Activated naive CD4-positive, alpha-beta T cell treated with anti-CD3 and anti-CD28 coated beads, Interleukin-2, amount 50 U/mL, for 72 hours (primary cell): ENCODE data around the gene OR52I2. TPM values are rescaled to one million over a fixed set of nuclear protein-coding genes. Genes with fewer than 3 reads are reported as not detected.

Experiments used
- ATAC-seq, 2 donors: fragments of 150-1000 bp; cut with Tn5 transposase; 2 replicates each; pipeline ENCODE4 v1.10.0; 2021; ENCODE audit warnings: mild to moderate bottlenecking in 2 of 2, moderate library complexity in 2 of 2
- DNase-seq, 2 donors: peaks; one replicate each; pipeline ENCODE4 v3.0.0; 2021 to 2022; ENCODE audit warnings: low spot score in 2 of 2
- H3K27ac Mint-ChIP-seq, 2 donors: one replicate each; pipeline ENCODE4 v1.8.0; 2022; ENCODE audit warnings: mild to moderate bottlenecking in 2 of 2, mixed read lengths in 2 of 2
- H3K36me3 Mint-ChIP-seq, 2 donors: one replicate each; pipeline ENCODE4 v1.8.0; 2022; ENCODE audit warnings: mixed read lengths in 2 of 2
- H3K9me3 Mint-ChIP-seq, 2 donors: one replicate each; pipeline ENCODE4 v1.8.0; 2022; ENCODE audit warnings: mixed read lengths in 2 of 2
- total RNA-seq, 2 donors: library from RNA; stranded (reverse); gene quantifications; one replicate each; pipeline ENCODE4 v1.2.3, GENCODE V29; 2022

Gene OR52I2
- total RNA-seq, 2 donors from 2014 or later: not detected

DNA sequence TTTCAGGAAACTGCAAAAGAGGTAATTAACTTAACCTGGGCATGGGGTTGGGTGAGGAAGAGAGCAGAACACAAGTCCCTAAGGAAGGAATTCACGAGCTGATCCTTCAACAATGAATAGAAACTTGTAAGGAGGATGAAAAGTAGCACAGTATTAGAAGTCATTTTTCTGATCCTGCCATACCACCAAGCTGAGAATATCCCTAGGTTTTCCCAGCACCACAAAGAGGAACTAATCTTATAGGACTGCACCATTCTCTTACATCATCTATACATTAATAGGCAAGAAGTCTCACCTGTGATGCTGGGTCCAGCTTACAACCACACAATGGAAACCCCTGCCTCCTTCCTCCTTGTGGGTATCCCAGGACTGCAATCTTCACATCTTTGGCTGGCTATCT, 12.2 kb downstream of the OR52I2 start, which contains the start of gene OR52I1:
OR52I1 (plus strand) TSS at position 301 of the 400 bp plus-strand sequence; CDS start at position 301, 0 bp downstream.
- DNase-seq (no peak), ATAC-seq (no peak)
- Mint-ChIP-seq H3K36me3 (no peaks in the 10 kb centered on the region), H3K27ac (no peak within 1 kb of the TSS), H3K9me3 (no peaks in the 10 kb centered on the region)

DNA sequence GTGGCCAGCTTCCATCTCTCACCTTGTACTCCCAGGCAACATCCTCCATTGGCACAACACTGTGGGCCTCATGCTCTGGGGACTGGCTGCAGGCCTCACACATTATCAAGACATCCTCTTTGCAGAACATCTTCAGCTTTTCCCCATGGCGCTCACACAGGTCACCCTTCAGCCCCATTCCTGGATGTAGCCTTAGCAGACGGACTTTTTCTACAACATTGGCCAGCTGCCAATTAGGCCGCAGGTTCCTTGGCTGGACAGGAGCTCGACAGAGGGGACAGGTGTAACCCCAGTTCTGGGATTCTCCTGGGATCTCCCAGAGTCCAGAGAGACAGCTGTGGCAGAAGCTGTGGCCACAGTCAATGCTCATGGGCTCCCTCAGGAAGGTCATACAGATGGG, 23.5 kb downstream of the OR52I2 start:
- no peak for ATAC-seq
- peaks cover 3 to 8% of the 10 kb centered on the region in 2 donors for H3K9me3 Mint-ChIP-seq
- H3K36me3 Mint-ChIP-seq: peaks cover 0 to 19% of the 10 kb centered on the region in 2 donors

DNA sequence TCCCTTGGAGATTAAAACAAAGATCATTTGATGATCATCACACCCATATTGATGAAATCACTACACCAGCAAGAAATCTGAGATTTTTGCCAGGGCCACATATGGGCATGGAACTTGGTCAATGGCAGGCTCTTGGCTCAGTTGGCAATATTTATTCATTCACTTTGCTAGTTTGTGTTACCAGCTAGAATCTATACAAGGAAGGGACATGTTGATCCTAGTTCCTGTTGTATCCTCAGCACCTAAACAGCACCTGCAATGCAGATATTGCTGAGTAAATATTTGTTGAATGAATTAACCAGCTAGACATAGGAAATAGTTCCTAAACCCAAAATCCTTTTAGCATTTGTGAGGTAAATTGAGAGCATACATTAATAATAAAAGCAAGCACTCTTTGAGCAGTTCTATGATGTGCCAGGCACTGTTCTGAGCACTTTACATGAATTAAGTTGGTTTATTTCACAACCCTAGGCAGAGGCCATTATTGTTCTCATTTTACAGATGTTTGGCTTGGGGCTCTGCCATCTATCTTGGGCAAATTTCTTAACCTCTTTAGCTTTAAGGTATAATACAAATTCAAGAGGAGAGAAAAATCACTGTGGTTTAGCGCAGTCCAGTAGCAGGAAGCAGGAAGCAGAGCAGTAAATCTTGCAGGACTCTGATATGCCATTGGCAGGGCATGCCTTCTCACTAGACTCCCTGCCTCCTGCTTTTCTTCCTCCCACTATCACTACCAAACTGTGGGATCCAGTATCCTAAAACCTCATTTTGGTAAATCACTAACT, 24.9 kb downstream of the OR52I2 start:
- no peak for ATAC-seq
- H3K27ac Mint-ChIP-seq: peak overlapping the region in 1 of 2 donors; percentile 88

More for the DNA sequence above, 23.5 kb downstream of the OR52I2 start:
- no peak overlapping the region for H3K27ac Mint-ChIP-seq
- no peak for DNase-seq

DNA sequence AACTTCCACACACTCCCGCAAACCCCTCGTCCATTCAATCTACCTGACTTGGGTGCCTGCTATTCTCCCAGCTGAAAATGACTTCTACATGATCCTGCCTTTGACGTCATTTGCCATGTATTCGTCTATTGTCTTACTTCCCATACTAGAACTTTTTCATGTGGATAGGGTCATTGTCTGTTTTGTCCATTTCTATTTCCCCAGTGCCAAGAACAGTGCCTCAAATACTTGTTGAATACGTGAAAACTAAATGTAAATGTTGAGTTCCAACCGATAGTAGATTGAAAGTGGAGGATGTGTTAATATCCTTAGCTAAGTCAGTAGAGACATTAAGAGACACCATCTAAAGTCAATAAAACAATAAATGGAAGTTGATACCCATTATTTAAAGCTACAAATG, 25.6 kb downstream of the OR52I2 start:
- Mint-ChIP-seq H3K9me3 (peaks cover 3 to 8% of the 10 kb centered on the region in 2 donors), H3K36me3 (peaks cover 0 to 16% of the 10 kb centered on the region in 2 donors), H3K27ac (peak overlapping the region; percentile 88 to 94)
- DNase-seq (no peak), ATAC-seq (no peak)

More for the DNA sequence above, 24.9 kb downstream of the OR52I2 start:
- H3K9me3 Mint-ChIP-seq: peaks cover 3 to 8% of the 10 kb centered on the region in 2 donors
- no peak for DNase-seq
- H3K36me3 Mint-ChIP-seq: peaks cover 0 to 19% of the 10 kb centered on the region in 2 donors

GRCh38 chr11:4607781-4608666, 26.5 kb downstream of the OR52I2 start, which contains the start of gene TRIM68:
TSS of gene TRIM68 (minus strand) at chr11:4608231. CDS start at chr11:4605504, 2,727 bp downstream.
- H3K27ac Mint-ChIP-seq: peak within 1 kb of the TSS; percentile 88 to 94
- peaks cover 0 to 13% of the 10 kb centered on the region in 2 donors for H3K36me3 Mint-ChIP-seq
- peak; percentile 100 for ATAC-seq
- DNase-seq: peak; percentile 93 to 95
- peaks cover 3 to 8% of the 10 kb centered on the region in 2 donors for H3K9me3 Mint-ChIP-seq

DNA sequence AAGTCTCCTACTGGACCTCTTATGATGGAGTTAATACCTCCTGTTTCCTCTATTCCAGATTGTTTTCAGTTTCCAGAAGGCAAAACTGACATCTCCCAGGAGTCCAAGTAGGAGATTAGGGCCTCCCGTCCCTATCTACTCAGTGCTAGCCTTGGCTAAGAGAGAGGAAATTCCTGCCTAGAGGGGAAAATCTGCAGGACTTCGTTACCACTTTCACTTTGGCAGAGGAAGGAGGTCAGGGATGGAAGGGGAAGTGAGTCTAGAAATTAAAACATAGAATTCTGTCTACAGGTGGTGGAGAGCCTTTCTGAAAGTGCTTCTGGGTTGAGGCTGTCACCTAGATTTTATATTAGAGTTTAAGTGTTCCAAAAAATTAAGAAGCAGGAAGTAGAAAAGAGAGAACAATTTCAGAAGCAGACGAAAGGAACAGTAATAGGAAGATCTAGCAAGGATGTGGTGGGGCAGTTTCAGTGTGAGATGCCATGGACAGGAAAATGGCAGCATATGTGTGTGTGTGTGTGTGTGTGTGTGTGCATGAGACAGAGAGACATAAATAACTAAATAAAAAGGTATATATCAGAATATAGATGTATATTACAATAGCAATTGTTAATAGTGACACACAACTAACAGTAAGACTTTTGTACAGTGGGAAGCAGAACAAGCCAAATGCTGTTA, 28.9 kb downstream of the OR52I2 start:
- H3K27ac Mint-ChIP-seq: peak overlapping the region in 1 of 2 donors; percentile 88
- peaks cover 3 to 8% of the 10 kb centered on the region in 2 donors for H3K9me3 Mint-ChIP-seq
- DNase-seq: peak in 1 of 2 donors; percentile 11
- no peak for ATAC-seq
- peaks cover 0 to 13% of the 10 kb centered on the region in 2 donors for H3K36me3 Mint-ChIP-seq

DNA sequence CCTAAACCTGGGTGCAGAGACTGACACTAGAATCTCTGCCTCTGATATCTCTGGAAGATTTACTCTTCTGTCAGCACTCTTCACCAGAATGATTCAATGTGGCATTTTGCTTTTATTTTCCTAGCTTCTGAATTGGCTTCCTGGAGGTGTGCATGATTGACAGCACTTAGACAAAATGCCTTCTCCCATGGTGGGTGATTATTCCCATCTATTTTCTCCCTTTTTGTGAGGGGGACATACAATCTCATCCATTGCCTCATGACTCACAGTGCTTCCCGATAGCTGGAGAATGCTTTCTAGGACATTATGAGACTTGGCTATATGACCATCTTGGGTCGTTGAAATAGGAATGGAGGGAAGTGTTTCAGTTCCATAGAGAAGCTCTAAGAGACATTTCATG, 30.4 kb downstream of the OR52I2 start:
- H3K27ac Mint-ChIP-seq: no peak overlapping the region
- ATAC-seq (no peak), DNase-seq (no peak)
- H3K9me3 Mint-ChIP-seq: peaks cover 3 to 11% of the 10 kb centered on the region in 2 donors
- peaks cover 0 to 13% of the 10 kb centered on the region in 2 donors for H3K36me3 Mint-ChIP-seq

DNA sequence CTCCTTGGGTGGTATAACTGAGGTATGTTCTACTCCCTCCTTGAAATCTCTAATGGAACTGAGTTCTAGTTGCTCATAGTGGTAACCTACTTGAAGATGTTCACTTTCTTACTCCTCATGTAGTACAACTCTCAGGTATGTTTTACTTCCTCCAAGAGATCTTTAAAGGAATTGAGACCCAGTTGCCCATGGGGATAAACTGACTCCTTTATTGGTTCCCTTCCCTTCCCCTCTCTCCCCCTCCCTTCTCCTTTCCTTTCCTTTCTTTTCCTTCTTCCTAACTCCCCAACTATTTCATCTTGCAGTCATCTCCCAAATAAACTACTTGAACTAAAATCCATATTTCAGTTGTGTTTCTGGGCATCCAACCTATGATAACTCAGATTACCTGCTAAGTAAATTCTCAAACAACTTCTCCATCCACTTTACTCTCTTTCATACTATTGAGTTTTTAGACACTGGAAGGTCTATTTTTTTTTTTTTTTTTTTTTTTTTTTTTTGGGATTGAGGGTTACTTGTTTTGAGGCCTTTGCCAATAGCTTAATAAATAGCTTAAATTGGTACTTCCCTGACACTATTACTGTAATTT, 34.4 kb downstream of the OR52I2 start:
- Mint-ChIP-seq H3K36me3 (no peaks in the 10 kb centered on the region), H3K9me3 (peaks cover 0 to 4% of the 10 kb centered on the region in 2 donors), H3K27ac (no peak overlapping the region)
- DNase-seq (no peak), ATAC-seq (no peak)

DNA sequence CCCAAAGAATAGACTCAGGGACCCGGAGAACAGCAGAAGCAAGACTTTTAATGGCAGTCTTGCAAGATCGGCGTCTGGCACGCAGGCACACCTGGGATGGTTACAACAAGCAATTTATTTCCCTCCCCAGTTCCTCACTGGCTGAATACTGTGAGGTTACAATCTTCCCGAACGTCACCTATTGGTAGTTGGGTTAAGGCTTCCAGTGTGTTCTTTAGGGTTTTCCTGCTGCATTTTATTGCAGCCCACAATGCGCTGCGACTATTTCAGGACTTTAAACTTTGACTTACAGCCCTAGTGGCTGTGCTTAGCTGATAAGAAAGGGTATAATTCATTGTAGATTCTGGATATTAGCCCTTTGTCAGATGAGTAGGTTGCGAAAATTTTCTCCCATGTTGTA, 38.0 kb downstream of the OR52I2 start:
- no peak for ATAC-seq
- H3K27ac Mint-ChIP-seq: no peak overlapping the region
- H3K36me3 Mint-ChIP-seq: no peaks in the 10 kb centered on the region
- no peak for DNase-seq
- peaks cover 0 to 4% of the 10 kb centered on the region in 2 donors for H3K9me3 Mint-ChIP-seq

- peak in 1 of 2 donors; percentile 74 for DNase-seq
- ATAC-seq: peak; percentile 67 to 68
- Mint-ChIP-seq H3K36me3 (peaks cover 6 to 23% of the 10 kb centered on the region in 2 donors), H3K27ac (no peak overlapping the region), H3K9me3 (peaks cover 6 to 9% of the 10 kb centered on the region in 2 donors)
Observed at GRCh38 chr11:4626207-4627099, 44.9 kb downstream of the OR52I2 start.

GRCh38 chr11:4636136-4636535, 54.6 kb downstream of the OR52I2 start:
- ATAC-seq (no peak), DNase-seq (no peak)
- Mint-ChIP-seq H3K9me3 (no peaks in the 10 kb centered on the region), H3K27ac (no peak overlapping the region), H3K36me3 (no peaks in the 10 kb centered on the region)

DNA sequence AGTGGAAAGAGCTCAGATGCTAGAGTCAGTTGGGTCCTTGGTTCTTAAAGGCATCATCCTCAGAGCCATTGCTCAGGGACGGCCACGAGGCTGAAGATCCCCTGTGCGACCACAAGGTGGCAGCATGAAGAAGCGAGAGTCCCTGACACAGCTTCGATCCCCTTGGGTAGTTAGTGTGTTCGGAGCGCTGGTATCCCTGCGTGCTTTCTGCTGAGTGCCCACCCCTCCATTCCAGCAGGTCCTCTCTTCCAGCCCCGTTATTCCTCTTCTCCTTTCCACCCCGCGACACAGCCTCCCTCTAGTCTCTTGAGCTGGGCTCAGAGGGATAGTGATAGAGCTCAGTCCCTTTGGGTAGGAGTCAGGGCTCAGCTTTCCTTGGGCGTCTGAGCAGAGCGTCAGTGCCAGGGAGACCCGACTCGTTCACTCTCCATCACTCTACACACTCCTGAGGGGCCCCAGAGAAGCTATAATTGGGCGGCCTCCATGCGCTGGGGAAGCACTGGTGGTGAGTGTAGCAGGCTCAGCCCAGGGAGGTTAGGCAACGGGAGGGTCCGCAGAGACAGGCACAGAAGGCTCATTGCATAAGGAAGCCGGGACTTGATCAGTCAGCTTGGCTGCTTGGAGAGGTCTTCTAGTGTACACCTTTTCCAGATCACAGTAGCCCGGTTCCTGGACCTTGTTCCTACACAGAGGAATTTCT, 55.6 kb downstream of the OR52I2 start, which contains the start of gene OR51D1:
OR51D1 (plus strand) TSS at position 516 of the 700 bp plus-strand sequence. CDS start 2,314 bp downstream, outside the sequence.
- H3K27ac Mint-ChIP-seq: no peak within 1 kb of the TSS
- DNase-seq: peak; percentile 64 to 77
- peak; percentile 82 to 95 for ATAC-seq
- H3K36me3 Mint-ChIP-seq: no peaks in the 10 kb centered on the region
- no peaks in the 10 kb centered on the region for H3K9me3 Mint-ChIP-seq

DNA sequence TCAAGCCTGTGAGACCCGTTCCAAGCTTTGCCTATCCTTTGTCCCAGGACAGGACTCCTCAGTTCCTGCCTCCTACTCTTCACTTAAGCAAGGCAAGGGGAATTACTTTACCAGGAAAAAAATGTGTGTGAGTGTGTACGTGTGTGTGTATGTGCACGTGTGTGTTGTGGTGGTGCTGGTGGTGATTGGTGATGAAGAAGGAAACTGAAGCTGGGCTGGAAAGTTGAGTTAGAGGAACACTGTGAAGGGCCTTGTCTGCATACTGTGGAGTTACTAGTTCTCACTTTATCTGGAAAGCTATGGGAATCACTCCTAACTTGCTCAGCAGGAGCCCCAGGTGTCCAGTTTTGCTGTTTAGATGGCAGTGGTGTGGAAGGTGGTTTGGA, 56.1 kb downstream of the OR52I2 start:
- no peaks in the 10 kb centered on the region for H3K9me3 Mint-ChIP-seq
- H3K36me3 Mint-ChIP-seq: no peaks in the 10 kb centered on the region
- no peak overlapping the region for H3K27ac Mint-ChIP-seq
- ATAC-seq (no peak), DNase-seq (no peak)

GRCh38 chr11:4639931-4640330, 58.4 kb downstream of the OR52I2 start:
- no peak for ATAC-seq
- Mint-ChIP-seq H3K27ac (no peak overlapping the region), H3K36me3 (no peaks in the 10 kb centered on the region), H3K9me3 (no peaks in the 10 kb centered on the region)
- no peak for DNase-seq

- Mint-ChIP-seq H3K9me3 (no peaks in the 10 kb centered on the region), H3K27ac (no peak overlapping the region), H3K36me3 (no peaks in the 10 kb centered on the region)
- no peak for ATAC-seq
- DNase-seq: no peak
Observed at GRCh38 chr11:4641501-4641900, 60.0 kb downstream of the OR52I2 start.
